WTC11 (cell line): Measurements from ENCODE around the gene NEURL1B.

Experiments used
- CTCF ChIP-seq: fragments of 200-600 bp; IDR thresholded peaks from 2 replicates; pipeline ENCODE4 v1.8.0; 2022; ENCODE audit warnings: antibody characterized with exemption
- MAX ChIP-seq: sonication (generic); formaldehyde crosslinking; IDR thresholded peaks from 2 replicates; pipeline ENCODE4 v1.8.0; 2022; ENCODE audit warnings: mild to moderate bottlenecking, missing genetic modification reagents
- NFYB ChIP-seq: sonication (generic); formaldehyde crosslinking; conservative IDR thresholded peaks from 2 replicates; pipeline ENCODE4 v1.8.0; 2022; ENCODE audit warnings: low read depth, missing genetic modification reagents
- NR2C2 ChIP-seq: sonication (generic); formaldehyde crosslinking; IDR thresholded peaks from 2 replicates; pipeline ENCODE4 v1.8.0; 2022; ENCODE audit warnings: mild to moderate bottlenecking, missing genetic modification reagents
- ZBTB21 ChIP-seq: sonication (generic); formaldehyde crosslinking; IDR thresholded peaks from 2 replicates; pipeline ENCODE4 v1.8.1; 2023; ENCODE audit warnings: mild to moderate bottlenecking, missing genetic modification reagents, borderline replicate concordance
- ZNF263 ChIP-seq: sonication (generic); formaldehyde crosslinking; IDR thresholded peaks from 2 replicates; pipeline ENCODE4 v1.8.1; 2022; ENCODE audit warnings: low read depth, mild to moderate bottlenecking, moderate library complexity, missing genetic modification reagents
- TF ChIP-seq, protein P1 (sequence below): fragments of 250-450 bp; sonication (Bioruptor Pico); IDR thresholded peaks from 2 replicates; pipeline ENCODE4 v2.1.2; 2022; ENCODE audit warnings: mild to moderate bottlenecking, moderate library complexity
- TF ChIP-seq, protein P2 (sequence below): sonication (generic); formaldehyde crosslinking; IDR thresholded peaks from 2 replicates; pipeline ENCODE4 v1.8.1; 2023; ENCODE audit warnings: mild to moderate bottlenecking, missing genetic modification reagents

GRCh38 chr5:172616136-172616535 lies 24.9 kb upstream of the NEURL1B start:
- TF ChIP-seq, protein P1, sequence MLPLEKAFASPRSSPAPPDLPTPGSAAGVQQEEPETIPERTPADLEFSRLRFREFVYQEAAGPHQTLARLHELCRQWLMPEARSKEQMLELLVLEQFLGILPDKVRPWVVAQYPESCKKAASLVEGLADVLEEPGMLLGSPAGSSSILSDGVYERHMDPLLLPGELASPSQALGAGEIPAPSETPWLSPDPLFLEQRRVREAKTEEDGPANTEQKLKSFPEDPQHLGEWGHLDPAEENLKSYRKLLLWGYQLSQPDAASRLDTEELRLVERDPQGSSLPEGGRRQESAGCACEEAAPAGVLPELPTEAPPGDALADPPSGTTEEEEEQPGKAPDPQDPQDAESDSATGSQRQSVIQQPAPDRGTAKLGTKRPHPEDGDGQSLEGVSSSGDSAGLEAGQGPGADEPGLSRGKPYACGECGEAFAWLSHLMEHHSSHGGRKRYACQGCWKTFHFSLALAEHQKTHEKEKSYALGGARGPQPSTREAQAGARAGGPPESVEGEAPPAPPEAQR (CRISPR knock-in tag), result no peak
- TF ChIP-seq CTCF (no peak), ZBTB21 (CRISPR knock-in tag) (no peak), ZNF263 (no peak), NFYB (CRISPR knock-in tag) (no peak), NR2C2 (CRISPR knock-in tag) (no peak), MAX (no peak)
- TF ChIP-seq, protein P2, sequence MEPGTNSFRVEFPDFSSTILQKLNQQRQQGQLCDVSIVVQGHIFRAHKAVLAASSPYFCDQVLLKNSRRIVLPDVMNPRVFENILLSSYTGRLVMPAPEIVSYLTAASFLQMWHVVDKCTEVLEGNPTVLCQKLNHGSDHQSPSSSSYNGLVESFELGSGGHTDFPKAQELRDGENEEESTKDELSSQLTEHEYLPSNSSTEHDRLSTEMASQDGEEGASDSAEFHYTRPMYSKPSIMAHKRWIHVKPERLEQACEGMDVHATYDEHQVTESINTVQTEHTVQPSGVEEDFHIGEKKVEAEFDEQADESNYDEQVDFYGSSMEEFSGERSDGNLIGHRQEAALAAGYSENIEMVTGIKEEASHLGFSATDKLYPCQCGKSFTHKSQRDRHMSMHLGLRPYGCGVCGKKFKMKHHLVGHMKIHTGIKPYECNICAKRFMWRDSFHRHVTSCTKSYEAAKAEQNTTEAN (CRISPR knock-in tag), result no peak
